Mucosa of descending colon (tissue), 3 donors: Measurements from ENCODE around the gene MACROH2A1. TPM values are rescaled to one million over a fixed set of nuclear protein-coding genes. Genes with fewer than 3 reads are reported as not detected.

Source experiments
- ATAC-seq: fragments of 200-7000 bp; cut with Tn5 transposase; one replicate; pipeline ENCODE4 v1.9.1; 2020; ENCODE audit warnings: mild to moderate bottlenecking, moderate library complexity
- DNase-seq, 3 donors: peaks; one replicate each; pipeline ENCODE4 v3.0.0-alpha.2; 2020
- H3K36me3 ChIP-seq: fragments of 200-600 bp; one replicate; pipeline ENCODE4 v1.8.0; 2021; ENCODE audit warnings: low read depth, mild to moderate bottlenecking
- H3K4me1 ChIP-seq: fragments of 200-600 bp; one replicate; pipeline ENCODE4 v1.8.0; 2021; ENCODE audit warnings: low read depth, mild to moderate bottlenecking
- H3K4me3 ChIP-seq: fragments of 200-600 bp; one replicate; pipeline ENCODE4 v1.8.0; 2021; ENCODE audit warnings: mild to moderate bottlenecking
- H3K9me3 ChIP-seq: fragments of 200-600 bp; one replicate; pipeline ENCODE4 v1.8.0; 2021; ENCODE audit warnings: mild to moderate bottlenecking
- intact Hi-C, 2 donors: fragments of 100-400 bp; cut with DNase I in 1 of 2; cut with micrococcal nuclease in 1 of 2; formaldehyde crosslinking; loops; one replicate each; pipeline versions ENCODE4 v1.11.0 to v1.11.1; 2022; cut with DNase I, micrococcal nuclease
- total RNA-seq, 3 donors: library from RNA; stranded (reverse); fragmentation: NEBNext Ultra II Directional in 2 of 3; extraction: Animal tissue kit (Norgen Biotek cat#: 25700) in 2 of 3; gene quantifications; one replicate each; pipeline versions ENCODE4 v1.2.1 to v1.2.4, GENCODE V29; 2021 to 2023
- TF ChIP-seq, protein P1 (sequence below): fragments of 200-600 bp; IDR thresholded peaks from one replicate; pipeline ENCODE4 v1.8.0; 2022; ENCODE audit warnings: antibody characterized with exemption, mild to moderate bottlenecking
- donor health status: DM: no; HTN: no; CAD: no; lungs with moderate emphysema.
- donor health status: DM: no; HTN: no; CAD: no.
- donor health status: DM: no; HTN: yes; CAD: no.

Gene MACROH2A1
- total RNA-seq, 3 donors from 2014 or later = 170 to 255 (median 243) TPM

DNA sequence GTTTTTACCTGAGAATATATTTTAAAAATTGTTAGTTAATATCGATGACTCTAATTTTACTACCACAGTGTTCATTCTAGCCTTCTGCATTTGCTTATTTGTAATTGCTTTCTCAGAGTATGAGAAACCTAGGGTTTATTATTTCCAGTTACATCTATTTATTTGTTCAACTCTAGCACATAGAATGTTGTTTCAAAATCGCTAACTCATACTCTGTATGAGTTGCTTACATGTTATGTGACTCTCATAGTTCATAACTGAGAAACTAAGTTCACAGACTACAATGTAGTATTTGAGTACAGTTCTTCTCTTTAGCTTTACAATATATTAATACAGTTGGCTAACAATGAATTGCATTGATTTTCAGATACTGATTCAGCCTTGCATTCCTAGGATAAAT is 103.2 kb downstream of the MACROH2A1 start:
- TF ChIP-seq, protein P1, sequence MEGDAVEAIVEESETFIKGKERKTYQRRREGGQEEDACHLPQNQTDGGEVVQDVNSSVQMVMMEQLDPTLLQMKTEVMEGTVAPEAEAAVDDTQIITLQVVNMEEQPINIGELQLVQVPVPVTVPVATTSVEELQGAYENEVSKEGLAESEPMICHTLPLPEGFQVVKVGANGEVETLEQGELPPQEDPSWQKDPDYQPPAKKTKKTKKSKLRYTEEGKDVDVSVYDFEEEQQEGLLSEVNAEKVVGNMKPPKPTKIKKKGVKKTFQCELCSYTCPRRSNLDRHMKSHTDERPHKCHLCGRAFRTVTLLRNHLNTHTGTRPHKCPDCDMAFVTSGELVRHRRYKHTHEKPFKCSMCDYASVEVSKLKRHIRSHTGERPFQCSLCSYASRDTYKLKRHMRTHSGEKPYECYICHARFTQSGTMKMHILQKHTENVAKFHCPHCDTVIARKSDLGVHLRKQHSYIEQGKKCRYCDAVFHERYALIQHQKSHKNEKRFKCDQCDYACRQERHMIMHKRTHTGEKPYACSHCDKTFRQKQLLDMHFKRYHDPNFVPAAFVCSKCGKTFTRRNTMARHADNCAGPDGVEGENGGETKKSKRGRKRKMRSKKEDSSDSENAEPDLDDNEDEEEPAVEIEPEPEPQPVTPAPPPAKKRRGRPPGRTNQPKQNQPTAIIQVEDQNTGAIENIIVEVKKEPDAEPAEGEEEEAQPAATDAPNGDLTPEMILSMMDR = no peak
- Histone ChIP-seq H3K36me3 (no peaks in the 10 kb centered on the region), H3K4me1 (no peaks in the 10 kb centered on the region), H3K9me3 (no peaks in the 10 kb centered on the region), H3K4me3 (no peak overlapping the region)
- DNase-seq (no peak), ATAC-seq (no peak)
- intact Hi-C loops = no loop called here

DNA sequence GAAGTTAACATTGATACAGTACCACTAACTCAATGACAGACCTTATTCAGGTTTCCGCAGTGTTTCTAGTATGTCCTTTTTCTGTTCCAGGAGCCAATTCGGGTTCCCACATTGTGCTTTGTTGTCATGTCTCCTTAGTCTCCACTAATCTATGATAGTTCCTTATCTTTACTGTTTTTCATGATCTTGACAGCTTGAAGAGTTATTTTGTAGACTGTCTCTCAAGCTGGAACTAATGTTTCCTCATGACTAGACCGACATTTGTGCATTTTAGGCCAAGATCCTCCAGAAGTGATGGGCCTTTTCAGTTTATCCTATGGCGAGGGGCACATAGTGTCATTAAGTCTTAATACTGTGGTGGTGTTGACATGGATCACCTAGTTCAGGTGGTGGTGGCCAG is 104.2 kb downstream of the MACROH2A1 start:
- Histone ChIP-seq H3K4me3 (no peak overlapping the region), H3K4me1 (no peaks in the 10 kb centered on the region), H3K9me3 (no peaks in the 10 kb centered on the region), H3K36me3 (no peaks in the 10 kb centered on the region)
- ATAC-seq (no peak), DNase-seq (no peak)
- TF ChIP-seq, protein P1 = no peak
- intact Hi-C loops = no loop called here

DNA sequence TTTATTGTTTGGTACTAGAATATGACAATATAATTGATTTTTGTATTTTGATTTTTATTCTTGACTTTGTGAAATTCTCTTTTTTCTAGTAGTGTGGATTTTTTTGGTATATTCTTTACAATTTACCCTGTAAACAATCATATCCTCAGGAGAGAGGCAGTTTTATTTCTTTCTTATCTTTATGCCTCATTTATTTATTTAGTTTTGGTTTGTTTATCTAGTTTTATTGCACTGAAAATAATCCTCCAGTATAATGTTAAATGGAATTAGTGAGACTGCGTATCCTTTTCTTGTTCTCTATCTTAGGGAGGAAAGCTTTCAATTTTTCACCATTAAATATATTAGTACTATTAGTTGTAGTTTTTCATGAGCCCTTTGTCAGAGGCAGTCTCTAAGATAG is 109.4 kb downstream of the MACROH2A1 start:
- no peaks in the 10 kb centered on the region for H3K4me1 ChIP-seq
- no peak for ATAC-seq
- intact Hi-C loops = no loop called here
- TF ChIP-seq, protein P1 = no peak
- no peak overlapping the region for H3K4me3 ChIP-seq
- no peaks in the 10 kb centered on the region for H3K36me3 ChIP-seq
- peaks cover 5% of the 10 kb centered on the region for H3K9me3 ChIP-seq
- DNase-seq = no peak

DNA sequence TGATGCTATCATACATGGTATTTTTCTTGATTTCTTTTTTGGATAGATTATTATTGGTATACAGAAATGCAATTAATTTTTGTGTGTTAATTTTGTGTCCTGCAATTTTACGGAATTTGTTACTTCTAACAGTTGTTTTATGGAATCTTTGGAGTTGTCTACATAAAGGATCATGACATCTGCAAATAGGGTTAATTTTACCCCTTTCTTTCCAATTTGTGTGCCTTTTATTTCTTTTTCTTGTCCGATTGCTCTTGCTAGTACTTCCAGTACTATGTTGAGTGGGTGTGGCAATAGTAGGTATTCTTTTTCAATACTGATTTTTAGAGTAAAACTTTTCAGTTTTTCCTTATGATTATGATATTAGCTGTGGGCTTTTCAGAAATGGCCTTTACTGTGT is 111.5 kb downstream of the MACROH2A1 start:
- Histone ChIP-seq H3K36me3 (no peaks in the 10 kb centered on the region), H3K4me1 (no peaks in the 10 kb centered on the region), H3K9me3 (peaks cover 5% of the 10 kb centered on the region), H3K4me3 (no peak overlapping the region)
- ATAC-seq (no peak), DNase-seq (no peak)
- intact Hi-C loops = no loop called here
- TF ChIP-seq, protein P1 = no peak

Other genes with a start within 250 kb of the MACROH2A1 start
- gene DCANP1, start 48.1 kb upstream of the MACROH2A1 start, total RNA-seq = not detected
- under 1 TPM; 0.28 to 0.36 (median 0.29) TPM for gene TIFAB, start 53.1 kb upstream of the MACROH2A1 start, total RNA-seq
- not detected for gene NEUROG1, start 136.7 kb upstream of the MACROH2A1 start, total RNA-seq
- gene CXCL14, start 179.8 kb upstream of the MACROH2A1 start, total RNA-seq = 10 to 100 TPM; 16.7 to 61.6 (median 24.2) TPM